Stimulated activated naive CD8-positive, alpha-beta T cell treated with anti-CD3 and anti-CD28 coated beads, Interleukin-15, Interleukin-2, amounts not matched to agents 100 ng/mL and 50 ng/mL, for 24 hours (primary cell): ENCODE data around the gene RBM19.

ENCODE experiments used
- H3K27ac Mint-ChIP-seq: one replicate; pipeline ENCODE4 v1.8.0; 2021; ENCODE audit warnings: mild to moderate bottlenecking, mixed read lengths
- H3K27me3 Mint-ChIP-seq: one replicate; pipeline ENCODE4 v1.8.0; 2021; ENCODE audit warnings: mixed read lengths
- H3K36me3 Mint-ChIP-seq: one replicate; pipeline ENCODE4 v1.8.0; 2021; ENCODE audit warnings: low read depth, mixed read lengths
- H3K4me1 Mint-ChIP-seq: one replicate; pipeline ENCODE4 v1.8.0; 2021; ENCODE audit warnings: low read depth, mixed read lengths
- H3K4me3 Mint-ChIP-seq: one replicate; pipeline ENCODE4 v1.8.0; 2021; ENCODE audit warnings: mild to moderate bottlenecking, mixed read lengths
- H3K9me3 Mint-ChIP-seq: one replicate; pipeline ENCODE4 v1.8.0; 2021; ENCODE audit warnings: mixed read lengths

The RBM19 gene

GRCh38 chr12:113796066-113796827 lies 169.9 kb downstream of the RBM19 start:
- Mint-ChIP-seq H3K27me3 (no peaks in the 10 kb centered on the region), H3K9me3 (peaks cover 3% of the 10 kb centered on the region), H3K36me3 (no peaks in the 10 kb centered on the region), H3K27ac (no peak overlapping the region), H3K4me1 (no peaks in the 10 kb centered on the region), H3K4me3 (no peak overlapping the region)

DNA sequence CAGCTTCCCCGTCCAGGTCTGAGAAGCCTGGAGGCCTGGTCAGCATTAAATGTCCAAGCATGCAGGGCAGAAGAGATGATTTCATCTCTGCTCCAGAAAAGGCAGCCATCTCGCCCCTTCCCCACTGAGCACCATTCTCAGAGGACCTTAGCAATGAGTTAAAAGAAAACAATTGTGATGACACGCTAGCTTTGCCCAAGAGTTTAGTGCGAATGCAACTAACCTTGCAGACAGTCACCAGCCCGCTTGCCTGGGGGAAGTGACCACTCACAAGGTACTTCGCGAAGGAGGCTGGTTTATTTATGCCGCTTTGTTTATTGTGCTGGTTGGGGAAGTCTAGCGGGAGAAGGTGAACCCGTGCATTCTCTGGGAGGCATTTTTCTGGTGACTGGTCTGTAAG lies 170.7 kb downstream of the RBM19 start:
- no peaks in the 10 kb centered on the region for H3K4me1 Mint-ChIP-seq
- H3K9me3 Mint-ChIP-seq: peaks cover 6% of the 10 kb centered on the region
- no peaks in the 10 kb centered on the region for H3K36me3 Mint-ChIP-seq
- no peak overlapping the region for H3K27ac Mint-ChIP-seq
- no peak overlapping the region for H3K4me3 Mint-ChIP-seq
- no peaks in the 10 kb centered on the region for H3K27me3 Mint-ChIP-seq

- Mint-ChIP-seq H3K4me3 (no peak overlapping the region), H3K36me3 (no peaks in the 10 kb centered on the region), H3K27me3 (no peaks in the 10 kb centered on the region), H3K27ac (no peak overlapping the region), H3K4me1 (no peaks in the 10 kb centered on the region), H3K9me3 (peaks cover 12% of the 10 kb centered on the region)
Measured at GRCh38 chr12:113794774-113795173, 171.4 kb downstream of the RBM19 start.

- Mint-ChIP-seq H3K27me3 (no peaks in the 10 kb centered on the region), H3K27ac (no peak overlapping the region), H3K36me3 (no peaks in the 10 kb centered on the region), H3K4me3 (no peak overlapping the region), H3K9me3 (peaks cover 12% of the 10 kb centered on the region), H3K4me1 (no peaks in the 10 kb centered on the region)
Measured at GRCh38 chr12:113793250-113793649, 172.9 kb downstream of the RBM19 start.

DNA sequence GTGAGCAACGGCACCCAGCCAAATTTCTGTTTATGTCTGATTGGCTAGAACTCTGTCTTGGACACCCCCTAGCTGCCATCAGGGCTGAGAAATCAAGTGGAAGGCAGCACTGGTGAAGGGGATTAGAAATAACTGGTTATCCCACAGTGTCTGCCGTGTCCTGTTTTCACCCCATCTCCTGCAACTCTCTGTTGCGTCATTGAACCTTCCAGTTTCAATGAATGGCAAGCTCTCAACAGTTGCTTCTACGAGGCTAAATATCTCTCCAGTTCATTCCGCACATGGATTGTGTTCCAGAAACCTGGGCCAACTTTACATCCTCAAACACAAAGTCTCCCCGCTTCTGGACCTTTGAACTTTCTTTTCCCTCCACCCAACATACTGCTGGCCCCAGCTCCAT lies 173.7 kb downstream of the RBM19 start:
- Mint-ChIP-seq H3K27me3 (no peaks in the 10 kb centered on the region), H3K9me3 (peaks cover 18% of the 10 kb centered on the region), H3K36me3 (no peaks in the 10 kb centered on the region), H3K27ac (no peak overlapping the region), H3K4me1 (no peaks in the 10 kb centered on the region), H3K4me3 (no peak overlapping the region)

DNA sequence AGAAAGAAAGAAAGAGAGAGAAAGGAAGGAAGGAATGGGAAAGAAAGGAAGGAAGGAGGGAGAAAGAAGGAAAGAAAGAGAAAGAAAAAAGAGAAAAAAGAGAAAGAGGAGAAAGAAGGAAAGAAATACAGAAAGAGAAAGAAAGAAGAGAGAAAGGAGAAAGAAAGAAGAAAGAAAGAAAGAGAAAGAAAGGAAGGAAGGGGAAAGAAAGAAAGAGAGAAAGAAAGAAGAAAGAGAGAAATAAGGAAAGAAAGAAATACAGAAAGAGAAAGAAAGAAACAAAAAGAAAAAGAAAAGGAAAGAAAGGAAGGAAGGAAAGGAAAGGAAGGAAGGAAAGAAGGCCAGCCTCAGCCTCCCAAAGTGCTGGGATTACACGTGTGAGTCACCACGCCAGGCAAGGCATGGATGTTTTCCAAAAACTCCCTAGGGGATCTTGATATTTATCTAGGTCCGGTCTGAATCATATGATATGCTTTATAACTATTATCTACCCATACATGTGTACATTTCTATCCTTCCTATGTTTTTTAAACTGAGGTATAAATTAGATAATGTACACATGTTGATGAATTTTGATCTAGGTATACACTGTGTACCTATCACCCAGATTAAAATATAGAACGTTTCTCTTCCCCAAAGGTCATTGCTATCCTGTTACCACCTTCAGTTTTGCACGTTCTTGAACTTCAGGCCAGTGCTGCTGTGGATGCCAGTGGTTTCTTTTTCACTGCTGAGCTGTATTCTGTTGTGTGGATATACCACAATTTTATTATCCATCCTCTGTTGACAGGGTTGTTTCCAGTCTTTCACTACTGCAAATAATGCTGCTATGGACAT lies 177.9 kb downstream of the RBM19 start:
- peaks cover 16% of the 10 kb centered on the region for H3K27me3 Mint-ChIP-seq
- peaks cover 18% of the 10 kb centered on the region for H3K9me3 Mint-ChIP-seq
- no peaks in the 10 kb centered on the region for H3K4me1 Mint-ChIP-seq
- no peak overlapping the region for H3K27ac Mint-ChIP-seq
- no peak overlapping the region for H3K4me3 Mint-ChIP-seq
- no peaks in the 10 kb centered on the region for H3K36me3 Mint-ChIP-seq

DNA sequence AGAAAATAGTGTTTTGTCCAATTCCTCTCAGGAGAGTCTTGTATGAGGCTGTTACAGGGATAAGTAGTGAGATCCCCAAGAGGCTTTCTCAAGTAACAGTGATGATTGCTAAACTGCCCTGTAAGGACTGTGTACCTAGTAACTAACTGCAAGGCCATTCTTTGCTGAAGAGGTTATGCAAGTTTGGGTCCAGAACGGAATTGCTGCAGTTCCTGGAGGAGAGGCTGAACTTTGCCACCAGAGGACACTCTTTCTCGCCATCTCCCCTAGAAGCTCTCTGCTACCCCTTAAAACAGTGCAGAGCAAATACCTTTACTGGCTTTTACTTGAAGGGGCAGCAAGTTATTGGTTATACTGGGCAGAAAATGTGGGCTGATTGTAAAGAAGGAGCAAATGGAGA lies 180.0 kb downstream of the RBM19 start:
- no peak overlapping the region for H3K4me3 Mint-ChIP-seq
- H3K4me1 Mint-ChIP-seq: no peaks in the 10 kb centered on the region
- H3K9me3 Mint-ChIP-seq: peaks cover 17% of the 10 kb centered on the region
- peaks cover 35% of the 10 kb centered on the region for H3K27me3 Mint-ChIP-seq
- no peak overlapping the region for H3K27ac Mint-ChIP-seq
- H3K36me3 Mint-ChIP-seq: no peaks in the 10 kb centered on the region

- Mint-ChIP-seq H3K9me3 (peaks cover 14% of the 10 kb centered on the region), H3K4me3 (no peak overlapping the region), H3K36me3 (no peaks in the 10 kb centered on the region), H3K27me3 (peaks cover 51% of the 10 kb centered on the region), H3K4me1 (no peaks in the 10 kb centered on the region), H3K27ac (no peak overlapping the region)
Measured at GRCh38 chr12:113783811-113784210, 182.3 kb downstream of the RBM19 start.

DNA sequence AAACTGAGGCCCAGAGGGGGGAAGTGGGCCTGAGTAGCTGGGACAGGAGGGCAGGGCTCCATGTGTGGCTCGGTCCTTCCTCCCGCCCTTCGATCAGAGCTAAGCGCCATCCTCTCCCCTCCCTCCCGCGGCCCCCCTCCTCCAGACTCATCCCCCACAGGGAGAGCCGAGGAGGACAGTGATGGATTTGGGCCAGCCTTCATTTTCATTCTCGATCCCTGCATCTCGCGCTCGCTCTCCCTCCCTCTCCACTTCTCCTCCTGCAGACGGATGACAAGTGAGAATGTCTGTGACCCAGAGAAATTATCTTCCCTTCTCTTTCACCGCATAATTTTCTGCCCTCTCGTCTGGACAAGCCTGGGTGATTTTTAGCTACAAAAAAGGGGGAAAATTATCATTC lies 183.3 kb downstream of the RBM19 start:
- H3K27ac Mint-ChIP-seq: no peak overlapping the region
- H3K9me3 Mint-ChIP-seq: peaks cover 11% of the 10 kb centered on the region
- peaks cover 56% of the 10 kb centered on the region for H3K27me3 Mint-ChIP-seq
- H3K36me3 Mint-ChIP-seq: no peaks in the 10 kb centered on the region
- H3K4me1 Mint-ChIP-seq: no peaks in the 10 kb centered on the region
- no peak overlapping the region for H3K4me3 Mint-ChIP-seq

- Mint-ChIP-seq H3K4me1 (no peaks in the 10 kb centered on the region), H3K27ac (no peak overlapping the region), H3K9me3 (peaks cover 8% of the 10 kb centered on the region), H3K4me3 (no peak overlapping the region), H3K36me3 (no peaks in the 10 kb centered on the region), H3K27me3 (peaks cover 59% of the 10 kb centered on the region)
Measured at GRCh38 chr12:113781415-113782198, 184.5 kb downstream of the RBM19 start.

- Mint-ChIP-seq H3K27ac (no peak overlapping the region), H3K36me3 (no peaks in the 10 kb centered on the region), H3K4me1 (no peaks in the 10 kb centered on the region), H3K4me3 (no peak overlapping the region), H3K9me3 (peaks cover 8% of the 10 kb centered on the region), H3K27me3 (peaks cover 54% of the 10 kb centered on the region)
Measured at GRCh38 chr12:113779774-113780173, 186.4 kb downstream of the RBM19 start.

DNA sequence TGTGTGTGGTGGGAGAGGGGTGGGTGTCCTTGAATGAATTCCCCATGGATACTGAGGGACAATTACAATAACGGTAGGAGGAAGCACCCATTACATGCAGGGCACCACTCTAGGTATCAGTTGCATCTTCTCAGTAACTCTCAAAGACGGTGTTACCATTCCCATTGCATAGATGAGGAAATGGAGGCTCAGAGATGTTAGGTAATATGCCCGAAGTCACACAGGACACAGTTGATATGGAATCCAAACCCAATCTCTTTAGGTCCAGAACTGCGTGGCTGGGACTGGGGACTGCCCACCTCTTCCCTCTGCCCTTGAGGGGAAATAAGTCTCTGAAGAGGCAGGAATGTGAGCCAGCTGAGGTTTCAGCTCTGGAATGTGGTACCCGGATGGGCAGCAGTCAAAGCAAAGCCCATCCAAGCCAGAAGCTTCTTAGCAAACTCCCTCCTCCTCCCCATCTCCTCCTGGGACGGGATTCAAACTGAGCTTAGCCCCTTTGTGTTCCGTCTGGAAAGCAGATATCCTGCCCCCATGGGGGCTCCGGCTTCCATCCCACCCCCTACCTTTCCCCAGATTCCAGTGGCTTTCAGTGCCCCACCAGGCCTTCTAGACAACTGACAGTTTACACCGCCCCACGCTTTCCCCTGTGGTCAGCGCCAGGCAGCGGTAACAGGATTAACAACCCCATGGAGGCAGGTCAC lies 187.5 kb downstream of the RBM19 start:
- no peaks in the 10 kb centered on the region for H3K36me3 Mint-ChIP-seq
- H3K27me3 Mint-ChIP-seq: peaks cover 51% of the 10 kb centered on the region
- H3K9me3 Mint-ChIP-seq: peaks cover 8% of the 10 kb centered on the region
- H3K4me3 Mint-ChIP-seq: no peak overlapping the region
- no peaks in the 10 kb centered on the region for H3K4me1 Mint-ChIP-seq
- H3K27ac Mint-ChIP-seq: no peak overlapping the region

- Mint-ChIP-seq H3K36me3 (no peaks in the 10 kb centered on the region), H3K9me3 (peaks cover 8% of the 10 kb centered on the region), H3K4me1 (no peaks in the 10 kb centered on the region), H3K4me3 (no peak overlapping the region), H3K27ac (no peak overlapping the region), H3K27me3 (peaks cover 47% of the 10 kb centered on the region)
Measured at GRCh38 chr12:113777751-113778150, 188.4 kb downstream of the RBM19 start.

DNA sequence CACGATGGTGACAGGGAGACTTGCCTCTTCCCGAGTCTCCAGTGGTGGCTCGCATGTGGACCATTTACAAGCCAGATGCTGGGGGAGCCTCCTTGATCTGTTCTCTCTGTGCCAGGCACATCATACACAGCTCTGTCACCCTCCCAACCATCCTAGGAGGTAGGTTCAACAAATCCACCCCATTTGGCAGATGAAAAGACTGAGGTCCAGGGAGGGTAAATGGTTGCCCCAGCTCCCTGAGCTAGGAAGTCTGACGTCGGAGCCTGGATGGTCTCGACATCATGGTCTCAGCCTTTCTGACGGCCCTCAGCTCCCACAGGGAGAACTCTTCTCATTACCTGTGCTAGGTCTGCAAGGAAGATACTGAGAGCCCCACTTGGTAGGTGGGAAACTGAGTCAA lies 189.6 kb downstream of the RBM19 start:
- no peaks in the 10 kb centered on the region for H3K36me3 Mint-ChIP-seq
- H3K4me3 Mint-ChIP-seq: no peak overlapping the region
- H3K9me3 Mint-ChIP-seq: peaks cover 11% of the 10 kb centered on the region
- H3K27me3 Mint-ChIP-seq: peaks cover 38% of the 10 kb centered on the region
- no peaks in the 10 kb centered on the region for H3K4me1 Mint-ChIP-seq
- no peak overlapping the region for H3K27ac Mint-ChIP-seq
